ENCODE results near the gene MS4A10.
A peak's percentile ranks its signal among the peaks of the same experiment; 100 is the strongest.

MS4A10 gene

DNA sequence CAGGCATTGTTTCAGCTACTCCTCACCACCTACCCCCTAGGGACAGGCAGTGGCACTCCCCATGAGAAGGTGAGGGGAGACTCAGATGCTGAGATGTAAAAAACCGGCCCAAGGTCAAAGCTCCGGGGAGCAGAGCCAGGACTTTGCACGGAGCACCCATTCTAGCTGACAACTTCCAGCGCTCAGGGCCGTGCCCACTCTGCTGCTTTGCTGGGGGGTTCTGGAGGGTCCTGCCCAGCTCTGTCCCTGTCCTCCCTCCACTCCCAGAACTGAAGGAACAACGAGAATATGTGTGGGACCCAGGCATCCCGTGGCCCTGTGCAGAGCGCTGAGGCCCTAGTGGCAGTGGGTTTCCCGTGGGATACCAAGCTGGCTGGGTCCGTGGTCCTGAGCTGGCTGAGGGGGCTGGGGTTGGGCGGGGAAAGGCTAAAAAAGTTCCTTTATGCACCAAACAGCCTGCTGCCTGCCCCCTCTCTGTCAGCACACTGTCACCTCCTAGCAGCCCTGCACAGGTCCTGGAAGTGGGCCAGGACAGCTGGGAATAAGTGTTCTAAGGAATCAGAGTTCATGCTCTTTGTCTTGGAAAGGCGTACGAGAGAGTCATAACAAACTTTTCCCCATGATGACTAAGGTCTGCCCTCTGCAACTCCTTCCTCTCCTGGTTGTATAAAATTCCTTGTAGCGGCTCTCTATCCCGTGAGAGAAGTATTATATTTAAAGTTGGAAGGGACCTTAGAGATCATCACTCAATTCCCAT lies 1.9 kb downstream of the MS4A10 start:
- H3K4me3 ChIP-seq (ENCODE audit: low read length): no peak overlapping the region
- peak; percentile 63 for DNase-seq (ENCODE audit: low read depth)
- no peak for TF ChIP-seq CTCF (conservative IDR thresholded peaks at IDR 0.05; ENCODE audit: low read length)

GRCh38 chr11:60788401-60789125 lies 3.4 kb downstream of the MS4A10 start:
- no peak for DNase-seq (ENCODE audit: low read depth)

DNA sequence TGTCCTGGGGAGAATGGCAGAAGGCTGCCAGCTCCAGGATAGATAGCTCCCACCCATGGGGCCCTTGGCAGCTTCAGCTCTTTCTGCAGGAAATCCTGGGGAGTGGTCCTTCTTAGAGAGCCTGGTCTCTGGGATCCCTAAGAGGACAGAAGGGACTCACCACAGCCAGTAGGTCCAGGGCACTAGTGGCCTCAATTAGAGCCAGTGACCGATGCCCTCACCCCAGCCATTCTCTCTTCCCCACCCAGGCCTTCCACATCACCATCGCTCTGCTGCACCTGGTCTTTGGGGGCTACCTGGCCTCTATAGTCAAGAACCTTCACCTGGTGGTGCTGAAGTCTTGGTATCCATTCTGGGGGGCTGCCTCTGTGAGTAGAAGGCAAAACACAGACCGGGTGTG lies 5.6 kb downstream of the MS4A10 start:
- H3K4me3 ChIP-seq (ENCODE audit: low read length): no peak overlapping the region
- no peak for DNase-seq (ENCODE audit: low read depth)

More at GRCh38 chr11:60788401-60789125, 3.4 kb downstream of the MS4A10 start:
- no peak overlapping the region for H3K4me3 ChIP-seq (ENCODE audit: low read length)
- TF ChIP-seq CTCF (conservative IDR thresholded peaks at IDR 0.05; ENCODE audit: low read length): no peak

GRCh38 chr11:60791153-60791933 lies 6.2 kb downstream of the MS4A10 start:
- no peak overlapping the region for H3K4me3 ChIP-seq (ENCODE audit: low read length)
- TF ChIP-seq CTCF (conservative IDR thresholded peaks at IDR 0.05; ENCODE audit: low read length): no peak
- no peak for DNase-seq (ENCODE audit: low read depth)

More for the DNA sequence above, 5.6 kb downstream of the MS4A10 start:
- TF ChIP-seq CTCF (conservative IDR thresholded peaks at IDR 0.05; ENCODE audit: low read length): no peak

- no peak for TF ChIP-seq CTCF (conservative IDR thresholded peaks at IDR 0.05; ENCODE audit: low read length)
- DNase-seq (ENCODE audit: low read depth): no peak
- no peak overlapping the region for H3K4me3 ChIP-seq (ENCODE audit: low read length)
Measured at GRCh38 chr11:60792521-60792920, 7.4 kb downstream of the MS4A10 start.

- no peak for DNase-seq (ENCODE audit: low read depth)
- H3K4me3 ChIP-seq (ENCODE audit: low read length): no peak overlapping the region
- TF ChIP-seq CTCF (conservative IDR thresholded peaks at IDR 0.05; ENCODE audit: low read length): no peak
Measured at GRCh38 chr11:60795291-60795690, 10.2 kb downstream of the MS4A10 start.
